ENCODE results near the gene WNT7B. TPM values are rescaled to one million over a fixed set of nuclear protein-coding genes. Genes with fewer than 3 reads are reported as not detected.

Gene WNT7B
- total and polyA plus RNA-seq, 10 donors: not detected

GRCh38 chr22:45952151-45952550 lies 24.8 kb downstream of the WNT7B start:
- Histone ChIP-seq H3K27me3 (replicated peaks in 1 of 7) (peaks cover 0 to 89% (median 7%) of the 10 kb centered on the region in 7 donors), H3K9me3 (no peaks in the 10 kb centered on the region), H3K27ac (no peak overlapping the region), H3K4me3 (no peak overlapping the region), H3K36me3 (no peaks in the 10 kb centered on the region), H3K4me1 (peaks cover 0 to 17% (median 2%) of the 10 kb centered on the region in 6 donors)
- TF ChIP-seq, protein P1, sequence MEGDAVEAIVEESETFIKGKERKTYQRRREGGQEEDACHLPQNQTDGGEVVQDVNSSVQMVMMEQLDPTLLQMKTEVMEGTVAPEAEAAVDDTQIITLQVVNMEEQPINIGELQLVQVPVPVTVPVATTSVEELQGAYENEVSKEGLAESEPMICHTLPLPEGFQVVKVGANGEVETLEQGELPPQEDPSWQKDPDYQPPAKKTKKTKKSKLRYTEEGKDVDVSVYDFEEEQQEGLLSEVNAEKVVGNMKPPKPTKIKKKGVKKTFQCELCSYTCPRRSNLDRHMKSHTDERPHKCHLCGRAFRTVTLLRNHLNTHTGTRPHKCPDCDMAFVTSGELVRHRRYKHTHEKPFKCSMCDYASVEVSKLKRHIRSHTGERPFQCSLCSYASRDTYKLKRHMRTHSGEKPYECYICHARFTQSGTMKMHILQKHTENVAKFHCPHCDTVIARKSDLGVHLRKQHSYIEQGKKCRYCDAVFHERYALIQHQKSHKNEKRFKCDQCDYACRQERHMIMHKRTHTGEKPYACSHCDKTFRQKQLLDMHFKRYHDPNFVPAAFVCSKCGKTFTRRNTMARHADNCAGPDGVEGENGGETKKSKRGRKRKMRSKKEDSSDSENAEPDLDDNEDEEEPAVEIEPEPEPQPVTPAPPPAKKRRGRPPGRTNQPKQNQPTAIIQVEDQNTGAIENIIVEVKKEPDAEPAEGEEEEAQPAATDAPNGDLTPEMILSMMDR (IDR thresholded peaks at IDR 0.05 in 8 of 11, conservative IDR thresholded peaks at IDR 0.05 in 3 of 11): no peak
- TF ChIP-seq POLR2A (IDR thresholded peaks at IDR 0.05): no peak
- no peak for TF ChIP-seq POLR2AphosphoS5 (IDR thresholded peaks at IDR 0.05)
- 72 to 81% (median 78%) methylated on average over 13 to 15 of the region's 15 CpGs for WGBS, 5 donors
- intact Hi-C loops (cut with DNase I; ENCODE audit: low total_unique reads): no loop called here
- DNase-seq: no peak

DNA sequence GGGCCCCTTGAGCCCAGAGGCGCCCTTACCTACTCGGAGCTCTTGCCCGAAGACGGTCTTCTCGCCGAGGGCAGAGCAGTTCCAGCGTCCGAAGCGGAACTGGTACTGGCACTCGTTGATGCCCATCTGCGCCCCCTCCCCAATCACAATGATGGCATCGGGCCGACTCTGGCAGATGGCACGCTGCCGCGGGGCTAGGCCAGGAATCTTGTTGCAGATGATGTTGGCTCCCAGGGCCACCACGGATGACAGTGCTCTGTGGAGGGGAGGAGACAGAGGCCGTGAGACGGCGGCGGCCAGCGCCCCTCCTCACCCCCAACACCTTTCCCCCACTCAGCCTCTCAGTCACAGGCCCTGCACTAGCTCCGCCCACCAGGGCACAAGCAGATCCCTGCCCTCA lies 27.1 kb downstream of the WNT7B start:
- no peaks in the 10 kb centered on the region for H3K9me3 ChIP-seq
- H3K27ac ChIP-seq: no peak overlapping the region
- H3K4me1 ChIP-seq: peaks cover 0 to 20% (median 2%) of the 10 kb centered on the region in 6 donors
- intact Hi-C loops (cut with DNase I; ENCODE audit: low total_unique reads): no loop called here
- TF ChIP-seq POLR2A (IDR thresholded peaks at IDR 0.05) (no peak), POLR2AphosphoS5 (IDR thresholded peaks at IDR 0.05) (no peak)
- TF ChIP-seq, protein P1 (IDR thresholded peaks at IDR 0.05 in 8 of 11, conservative IDR thresholded peaks at IDR 0.05 in 3 of 11): no peak
- H3K36me3 ChIP-seq: no peaks in the 10 kb centered on the region
- WGBS, 5 donors: 88 to 94% (median 91%) methylated on average over 8 to 23 of the region's 23 CpGs
- H3K27me3 ChIP-seq (replicated peaks in 1 of 7): peaks cover 0 to 69% (median 7%) of the 10 kb centered on the region in 7 donors
- no peak for DNase-seq
- no peak overlapping the region for H3K4me3 ChIP-seq

GRCh38 chr22:45949258-45949870 lies 27.6 kb downstream of the WNT7B start:
- intact Hi-C loops (cut with DNase I; ENCODE audit: low total_unique reads): no loop called here
- TF ChIP-seq POLR2AphosphoS5 (IDR thresholded peaks at IDR 0.05): no peak
- no peak for TF ChIP-seq POLR2A (IDR thresholded peaks at IDR 0.05)
- TF ChIP-seq, protein P1 (IDR thresholded peaks at IDR 0.05 in 8 of 11, conservative IDR thresholded peaks at IDR 0.05 in 3 of 11): no peak
- no peak overlapping the region for H3K27ac ChIP-seq
- H3K4me3 ChIP-seq: no peak overlapping the region
- DNase-seq: no peak
- H3K27me3 ChIP-seq (replicated peaks in 1 of 7): peaks cover 0 to 63% (median 7%) of the 10 kb centered on the region in 7 donors
- H3K4me1 ChIP-seq: peaks cover 0 to 20% (median 2%) of the 10 kb centered on the region in 6 donors
- H3K9me3 ChIP-seq: no peaks in the 10 kb centered on the region
- H3K36me3 ChIP-seq: no peaks in the 10 kb centered on the region
- 85 to 90% (median 88%) methylated on average over 17 to 22 of the region's 22 CpGs for WGBS, 5 donors

- TF ChIP-seq, protein P1 (IDR thresholded peaks at IDR 0.05 in 8 of 11, conservative IDR thresholded peaks at IDR 0.05 in 3 of 11): no peak
- peak; percentile 22 to 71 (median 69) for TF ChIP-seq POLR2AphosphoS5 (IDR thresholded peaks at IDR 0.05)
- WGBS, 5 donors: 41 to 100% (median 61%) methylated on average over 2 to 21 of the region's 21 CpGs
- H3K4me1 ChIP-seq: peaks cover 0 to 20% (median 2%) of the 10 kb centered on the region in 6 donors
Observed at GRCh38 chr22:45948081-45948648, 28.8 kb downstream of the WNT7B start.

More at GRCh38 chr22:45948081-45948648, 28.8 kb downstream of the WNT7B start:
- no peaks in the 10 kb centered on the region for H3K9me3 ChIP-seq
- H3K27ac ChIP-seq: no peak overlapping the region
- DNase-seq: peak; percentile 81
- no peak overlapping the region for H3K4me3 ChIP-seq
- H3K36me3 ChIP-seq: no peaks in the 10 kb centered on the region
- H3K27me3 ChIP-seq (replicated peaks in 1 of 7): peaks cover 0 to 53% (median 7%) of the 10 kb centered on the region in 7 donors
- intact Hi-C loops (cut with DNase I; ENCODE audit: low total_unique reads): no loop called here

All from spleen (tissue), 11 donors.